Smooth muscle cell (in vitro differentiated cells): ENCODE results near the gene RABL6. TPM values are rescaled to one million over a fixed set of nuclear protein-coding genes. Genes with fewer than 3 reads are reported as not detected.
"Not testable (repeated sequence)": the region's sequence is repeated elsewhere in the genome, so short reads cannot be mapped to it uniquely, and the experiment has no call there.

ENCODE experiments used
- DNase-seq: peaks from one replicate; lab custom pipeline; 2025; ENCODE audit not compliant: unreplicated experiment; lab: John Stamatoyannopoulos, UW
- H2AFZ ChIP-seq: fragments of 200-600 bp; sonication (generic); 2 replicates; pipeline ENCODE4 v1.6.0; 2016; ENCODE audit warnings: antibody characterized with exemption, low read depth, mild to moderate bottlenecking
- H3F3A ChIP-seq: fragments of 200-600 bp; sonication (generic); 2 replicates; pipeline ENCODE4 v1.6.0; 2017; ENCODE audit warnings: antibody characterized with exemption, low read depth
- H3K27ac ChIP-seq: fragments of 200-600 bp; sonication (generic); 2 replicates; pipeline ENCODE4 v1.5.1; 2016; ENCODE audit warnings: low read depth, mild to moderate bottlenecking
- H3K27me3 ChIP-seq: fragments of 200-600 bp; sonication (generic); 2 replicates; pipeline ENCODE4 v1.6.1; 2016; ENCODE audit warnings: low read depth, mild to moderate bottlenecking
- H3K36me3 ChIP-seq: fragments of 200-600 bp; sonication (generic); 2 replicates; pipeline ENCODE4 v1.5.1; 2016; ENCODE audit warnings: low read depth
- H3K4me1 ChIP-seq: fragments of 200-600 bp; sonication (generic); 2 replicates; pipeline ENCODE4 v1.5.1; 2016; ENCODE audit warnings: low read depth
- H3K4me2 ChIP-seq: fragments of 200-600 bp; sonication (generic); 2 replicates; pipeline ENCODE4 v1.6.0; 2016; ENCODE audit warnings: mild to moderate bottlenecking
- H3K4me3 ChIP-seq: fragments of 200-600 bp; sonication (generic); 2 replicates; pipeline ENCODE4 v1.5.1; 2016; ENCODE audit warnings: mild to moderate bottlenecking
- H3K79me2 ChIP-seq: fragments of 200-600 bp; sonication (generic); 2 replicates; pipeline ENCODE4 v1.6.0; 2016; ENCODE audit warnings: low read depth, mild to moderate bottlenecking
- H3K9ac ChIP-seq: fragments of 200-600 bp; sonication (generic); 2 replicates; pipeline ENCODE4 v1.6.0; 2016; ENCODE audit warnings: low read depth
- H3K9me3 ChIP-seq: fragments of 200-600 bp; sonication (generic); replicated peaks from 2 replicates; pipeline ENCODE4 v1.5.1; 2016; ENCODE audit warnings: low read depth
- H4K20me1 ChIP-seq: fragments of 200-600 bp; sonication (generic); 2 replicates; pipeline ENCODE4 v1.6.0; 2016; ENCODE audit warnings: low read depth
- WGBS: methylation state at CpG from one replicate; pipeline ENCODE4 v1.1.7; 2016; ENCODE audit warnings: low lambda C conversion rate; 5-methylcytosine and 5-hydroxymethylcytosine counted together
- polyA plus RNA-seq: library from polyadenylated mRNA; unstranded; fragments of >200 nt; fragmentation: Nextera tagmentation; extraction: Ambion mirVana; gene quantifications from 2 replicates; pipeline ENCODE4 v1.2.1, GENCODE V29; 2016
- total RNA-seq: library from RNA; depleted of rRNA; stranded (reverse); fragments of >200 nt; gene quantifications from 2 replicates; pipeline ENCODE4 v1.2.3, GENCODE V29; 2014
- TF ChIP-seq, protein P1 (sequence below): fragments of 200-600 bp; sonication (generic); IDR thresholded peaks from 2 replicates; pipeline ENCODE4 v1.5.1; 2017; ENCODE audit warnings: borderline replicate concordance, mild to moderate bottlenecking, antibody characterized with exemption; ENCODE audit not compliant: insufficient read depth, poor library complexity, severe bottlenecking

The RABL6 gene
- total and polyA plus RNA-seq, 2 experiments from 2014 or later = 54.3 to 81.6 TPM

DNA sequence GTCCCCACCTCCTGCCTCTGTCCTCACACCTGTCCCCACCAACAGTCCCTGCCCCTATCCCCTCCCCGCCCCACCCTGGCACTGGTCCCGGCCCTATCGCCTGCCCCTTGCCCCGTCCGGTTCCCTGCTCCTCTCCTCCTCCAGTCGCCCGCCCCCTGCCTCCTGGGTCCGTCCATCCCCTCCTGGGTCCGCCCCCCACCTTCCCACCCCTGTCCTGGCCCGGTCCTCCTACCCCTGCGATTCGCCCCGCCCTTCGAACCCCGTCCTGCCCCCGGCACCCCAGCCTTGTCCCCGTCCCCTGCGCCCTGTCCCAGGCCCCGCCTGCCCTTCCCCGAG lies 58.0 kb downstream of the RABL6 start:
- no peaks in the 10 kb centered on the region for H3K4me1 ChIP-seq
- no peaks in the 10 kb centered on the region for H3K36me3 ChIP-seq
- peak overlapping the region; percentile 63 for H3K27ac ChIP-seq
- H3K4me2 ChIP-seq = peak overlapping the region; percentile 94
- DNase-seq = no peak
- H3K4me3 ChIP-seq = peak overlapping the region; percentile 99
- no peak overlapping the region for H2AFZ ChIP-seq
- H4K20me1 ChIP-seq = peaks cover 22% of the 10 kb centered on the region
- TF ChIP-seq, protein P1, sequence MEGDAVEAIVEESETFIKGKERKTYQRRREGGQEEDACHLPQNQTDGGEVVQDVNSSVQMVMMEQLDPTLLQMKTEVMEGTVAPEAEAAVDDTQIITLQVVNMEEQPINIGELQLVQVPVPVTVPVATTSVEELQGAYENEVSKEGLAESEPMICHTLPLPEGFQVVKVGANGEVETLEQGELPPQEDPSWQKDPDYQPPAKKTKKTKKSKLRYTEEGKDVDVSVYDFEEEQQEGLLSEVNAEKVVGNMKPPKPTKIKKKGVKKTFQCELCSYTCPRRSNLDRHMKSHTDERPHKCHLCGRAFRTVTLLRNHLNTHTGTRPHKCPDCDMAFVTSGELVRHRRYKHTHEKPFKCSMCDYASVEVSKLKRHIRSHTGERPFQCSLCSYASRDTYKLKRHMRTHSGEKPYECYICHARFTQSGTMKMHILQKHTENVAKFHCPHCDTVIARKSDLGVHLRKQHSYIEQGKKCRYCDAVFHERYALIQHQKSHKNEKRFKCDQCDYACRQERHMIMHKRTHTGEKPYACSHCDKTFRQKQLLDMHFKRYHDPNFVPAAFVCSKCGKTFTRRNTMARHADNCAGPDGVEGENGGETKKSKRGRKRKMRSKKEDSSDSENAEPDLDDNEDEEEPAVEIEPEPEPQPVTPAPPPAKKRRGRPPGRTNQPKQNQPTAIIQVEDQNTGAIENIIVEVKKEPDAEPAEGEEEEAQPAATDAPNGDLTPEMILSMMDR = no peak
- H3K79me2 ChIP-seq = peaks cover 35% of the 10 kb centered on the region
- H3K27me3 ChIP-seq = no peaks in the 10 kb centered on the region
- H3K9ac ChIP-seq = peak overlapping the region; percentile 95
- no CpG with 5 or more reads among the region's 20 CpGs for WGBS
- peaks cover 11% of the 10 kb centered on the region for H3F3A ChIP-seq
- H3K9me3 ChIP-seq = no peaks in the 10 kb centered on the region

DNA sequence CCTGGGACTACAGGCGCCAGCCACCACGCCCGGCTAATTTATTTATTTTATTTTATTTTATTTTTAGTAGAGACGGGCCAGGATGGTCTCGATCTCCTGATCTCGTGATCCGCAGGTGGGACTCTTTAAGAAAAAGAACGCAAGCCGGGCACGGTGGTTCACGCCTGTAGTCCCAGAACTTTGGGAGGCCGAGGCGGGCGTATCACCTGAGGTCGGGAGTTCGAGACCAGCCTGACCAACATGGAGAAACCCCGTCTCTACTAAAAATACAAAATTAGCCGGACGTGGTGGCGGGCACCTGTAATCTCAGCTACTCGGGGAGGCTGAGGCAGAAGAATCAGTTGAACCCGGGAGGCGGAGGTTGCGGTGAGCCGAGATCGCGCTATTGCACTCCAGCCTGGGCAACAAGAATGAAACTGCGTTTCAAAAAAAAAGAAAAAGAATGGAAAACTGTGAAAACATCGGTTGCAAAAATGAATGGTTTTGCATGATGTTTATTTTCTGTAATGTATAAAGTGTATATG lies 59.2 kb downstream of the RABL6 start:
- not testable (repeated sequence) for H3K27me3 ChIP-seq, H3K9me3 ChIP-seq, H2AFZ ChIP-seq, DNase-seq, H3K4me1 ChIP-seq, H3K27ac ChIP-seq, H3K36me3 ChIP-seq
- peak overlapping the region; percentile 47 for H3K9ac ChIP-seq
- peaks cover 20% of the 10 kb centered on the region for H4K20me1 ChIP-seq
- peak overlapping the region; percentile 99 for H3K4me3 ChIP-seq
- H3K4me2 ChIP-seq = peak overlapping the region; percentile 94
- peaks cover 11% of the 10 kb centered on the region for H3F3A ChIP-seq
- H3K79me2 ChIP-seq = peaks cover 35% of the 10 kb centered on the region
- 91% methylated on average over 29 of the region's 29 CpGs for WGBS

DNA sequence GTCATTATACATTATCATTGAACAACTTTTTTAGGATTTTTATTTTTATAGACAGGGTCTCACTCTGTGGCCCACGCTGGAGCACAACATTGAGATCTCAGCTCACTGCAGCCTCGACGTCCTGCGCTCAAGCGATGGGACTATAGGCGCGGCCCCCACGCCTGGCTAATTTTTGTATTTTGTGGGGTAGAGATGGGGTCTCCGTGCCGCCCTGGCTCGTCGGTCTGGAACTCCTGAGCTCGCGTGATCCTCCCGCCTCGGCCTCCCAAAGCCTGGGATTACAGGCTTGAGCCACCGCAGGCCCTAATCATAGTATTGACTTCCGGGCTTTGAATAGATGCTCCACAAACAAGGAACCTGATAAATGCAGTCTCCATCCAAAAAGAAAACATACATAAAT lies 59.7 kb downstream of the RABL6 start:
- Histone ChIP-seq H3K27ac (no peak overlapping the region), H3F3A (peaks cover 11% of the 10 kb centered on the region), H3K9me3 (no peaks in the 10 kb centered on the region), H3K9ac (no peak overlapping the region), H3K4me3 (no peak overlapping the region), H3K36me3 (no peaks in the 10 kb centered on the region), H3K4me2 (peak overlapping the region; percentile 94), H3K79me2 (peaks cover 35% of the 10 kb centered on the region), H2AFZ (no peak overlapping the region), H3K27me3 (no peaks in the 10 kb centered on the region), H3K4me1 (no peaks in the 10 kb centered on the region), H4K20me1 (peaks cover 17% of the 10 kb centered on the region)
- TF ChIP-seq, protein P1 = no peak
- no peak for DNase-seq
- 98% methylated on average over 18 of the region's 18 CpGs for WGBS

DNA sequence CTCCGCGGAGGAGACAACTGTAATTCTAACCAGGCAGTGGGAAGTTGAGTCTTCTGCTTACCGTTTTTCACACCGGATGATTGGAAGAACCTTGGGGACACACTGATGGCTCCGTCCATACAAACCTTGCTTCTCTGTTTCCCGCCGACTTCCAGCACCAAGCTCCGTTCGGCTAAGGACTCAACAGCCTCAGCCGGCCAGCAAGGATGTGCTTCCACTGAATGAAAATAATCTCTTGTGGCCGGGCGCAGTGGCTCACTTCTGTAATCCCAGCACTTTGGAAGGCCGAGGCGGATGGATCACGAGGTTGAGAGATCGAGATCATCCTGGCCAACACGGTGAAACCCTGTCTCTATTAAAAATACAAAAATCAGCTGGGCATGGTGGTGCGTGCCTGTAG lies 60.2 kb downstream of the RABL6 start:
- Histone ChIP-seq H3K27ac (no peak overlapping the region), H3K36me3 (no peaks in the 10 kb centered on the region), H3K27me3 (no peaks in the 10 kb centered on the region), H3K9ac (no peak overlapping the region), H3K4me3 (no peak overlapping the region), H3K79me2 (peaks cover 35% of the 10 kb centered on the region), H3F3A (peaks cover 11% of the 10 kb centered on the region), H4K20me1 (peaks cover 17% of the 10 kb centered on the region), H3K9me3 (peaks cover 4% of the 10 kb centered on the region), H2AFZ (no peak overlapping the region), H3K4me1 (no peaks in the 10 kb centered on the region), H3K4me2 (no peak overlapping the region)
- no peak for DNase-seq
- TF ChIP-seq, protein P1 = no peak
- 98% methylated on average over 18 of the region's 18 CpGs for WGBS
